IMR-90 (cell line): Measurements from ENCODE around the gene CEP85.

Source experiments
- CEBPB ChIP-seq: IDR thresholded peaks from 2 replicates; pipeline ENCODE4 v1.6.1; 2012; ENCODE audit warnings: low read depth, low read length, improper control_type of control experiment
- ELK1 ChIP-seq: fragments of 150-350 bp; IDR thresholded peaks from 2 replicates; pipeline ENCODE4 v1.6.1; 2016; ENCODE audit warnings: low read depth, mild to moderate bottlenecking, low read length, moderate library complexity, borderline replicate concordance
- MAFK ChIP-seq: IDR thresholded peaks from 2 replicates; pipeline ENCODE4 v1.6.1; 2012; ENCODE audit warnings: low read depth, low read length, improper control_type of control experiment
- MAZ ChIP-seq: IDR thresholded peaks from 2 replicates; pipeline ENCODE4 v1.6.1; 2012; ENCODE audit warnings: low read depth, mild to moderate bottlenecking, low read length, improper control_type of control experiment, moderate library complexity, borderline replicate concordance
- POLR2A ChIP-seq: IDR thresholded peaks from 2 replicates; pipeline ENCODE4 v1.6.1; 2012; ENCODE audit warnings: mild to moderate bottlenecking, low read depth, low read length
- SMC3 ChIP-seq: fragments of 150-350 bp; IDR thresholded peaks from 2 replicates; pipeline ENCODE4 v1.6.1; 2016; ENCODE audit warnings: low read depth, mild to moderate bottlenecking, antibody characterized with exemption, low read length, moderate library complexity
- TF ChIP-seq, protein P1 (sequence below): conservative IDR thresholded peaks from 2 replicates; pipeline ENCODE4 v1.5.1; 2012; ENCODE audit warnings: mild to moderate bottlenecking, low read depth, low read length, improper control_type of control experiment

GRCh38 chr1:26288311-26288941, 54.4 kb downstream of the CEP85 start:
- TF ChIP-seq POLR2A: no peak
- no peak for TF ChIP-seq CEBPB
- TF ChIP-seq MAFK: no peak
- TF ChIP-seq, protein P1, sequence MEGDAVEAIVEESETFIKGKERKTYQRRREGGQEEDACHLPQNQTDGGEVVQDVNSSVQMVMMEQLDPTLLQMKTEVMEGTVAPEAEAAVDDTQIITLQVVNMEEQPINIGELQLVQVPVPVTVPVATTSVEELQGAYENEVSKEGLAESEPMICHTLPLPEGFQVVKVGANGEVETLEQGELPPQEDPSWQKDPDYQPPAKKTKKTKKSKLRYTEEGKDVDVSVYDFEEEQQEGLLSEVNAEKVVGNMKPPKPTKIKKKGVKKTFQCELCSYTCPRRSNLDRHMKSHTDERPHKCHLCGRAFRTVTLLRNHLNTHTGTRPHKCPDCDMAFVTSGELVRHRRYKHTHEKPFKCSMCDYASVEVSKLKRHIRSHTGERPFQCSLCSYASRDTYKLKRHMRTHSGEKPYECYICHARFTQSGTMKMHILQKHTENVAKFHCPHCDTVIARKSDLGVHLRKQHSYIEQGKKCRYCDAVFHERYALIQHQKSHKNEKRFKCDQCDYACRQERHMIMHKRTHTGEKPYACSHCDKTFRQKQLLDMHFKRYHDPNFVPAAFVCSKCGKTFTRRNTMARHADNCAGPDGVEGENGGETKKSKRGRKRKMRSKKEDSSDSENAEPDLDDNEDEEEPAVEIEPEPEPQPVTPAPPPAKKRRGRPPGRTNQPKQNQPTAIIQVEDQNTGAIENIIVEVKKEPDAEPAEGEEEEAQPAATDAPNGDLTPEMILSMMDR: no peak
- TF ChIP-seq SMC3: no peak
- TF ChIP-seq ELK1: no peak
- no peak for TF ChIP-seq MAZ
